Esophagus muscularis mucosa (tissue), 3 donors: ENCODE results near the gene FFAR2.

Experiments
- POLR2AphosphoS5 ChIP-seq, 2 donors: sonication (generic); formaldehyde crosslinking; IDR thresholded peaks; one replicate each; pipeline ENCODE4 v1.6.1; 2017; ENCODE audit warnings: antibody characterized with exemption in 2 of 2
- TF ChIP-seq, protein P1 (sequence below), 3 experiments: fragments of 200-600 bp in 2 of 3; fragments of 450-650 bp in 1 of 3; sonication (generic) in 2 of 3; IDR thresholded peaks; one replicate each; pipeline ENCODE4 v1.5.1; 2017 to 2019; ENCODE audit warnings: antibody characterized with exemption in 3 of 3, mild to moderate bottlenecking in 2 of 3, moderate library complexity in 1 of 3

DNA sequence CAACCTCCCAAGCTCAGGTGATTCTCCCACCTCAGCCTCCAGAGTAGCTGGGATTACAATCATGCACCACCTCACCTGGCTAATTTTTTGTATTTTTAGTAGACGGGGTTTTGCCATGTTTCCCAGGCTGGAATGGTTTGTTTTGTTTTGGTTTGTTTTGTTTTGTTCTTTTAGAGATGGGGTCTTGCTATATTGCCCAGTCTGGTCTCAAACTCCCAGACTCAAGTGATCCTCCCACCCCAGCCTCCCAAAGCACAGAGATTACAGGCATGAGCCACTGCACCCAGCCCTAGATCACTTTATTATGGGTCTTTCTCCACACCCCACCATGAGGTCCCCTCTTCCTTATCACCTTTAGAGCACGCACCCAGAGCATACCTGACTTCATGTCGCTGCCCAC, 50.2 kb downstream of the FFAR2 start:
- TF ChIP-seq, protein P1, sequence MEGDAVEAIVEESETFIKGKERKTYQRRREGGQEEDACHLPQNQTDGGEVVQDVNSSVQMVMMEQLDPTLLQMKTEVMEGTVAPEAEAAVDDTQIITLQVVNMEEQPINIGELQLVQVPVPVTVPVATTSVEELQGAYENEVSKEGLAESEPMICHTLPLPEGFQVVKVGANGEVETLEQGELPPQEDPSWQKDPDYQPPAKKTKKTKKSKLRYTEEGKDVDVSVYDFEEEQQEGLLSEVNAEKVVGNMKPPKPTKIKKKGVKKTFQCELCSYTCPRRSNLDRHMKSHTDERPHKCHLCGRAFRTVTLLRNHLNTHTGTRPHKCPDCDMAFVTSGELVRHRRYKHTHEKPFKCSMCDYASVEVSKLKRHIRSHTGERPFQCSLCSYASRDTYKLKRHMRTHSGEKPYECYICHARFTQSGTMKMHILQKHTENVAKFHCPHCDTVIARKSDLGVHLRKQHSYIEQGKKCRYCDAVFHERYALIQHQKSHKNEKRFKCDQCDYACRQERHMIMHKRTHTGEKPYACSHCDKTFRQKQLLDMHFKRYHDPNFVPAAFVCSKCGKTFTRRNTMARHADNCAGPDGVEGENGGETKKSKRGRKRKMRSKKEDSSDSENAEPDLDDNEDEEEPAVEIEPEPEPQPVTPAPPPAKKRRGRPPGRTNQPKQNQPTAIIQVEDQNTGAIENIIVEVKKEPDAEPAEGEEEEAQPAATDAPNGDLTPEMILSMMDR (IDR thresholded peaks at IDR 0.05) = no peak
- no peak for TF ChIP-seq POLR2AphosphoS5 (IDR thresholded peaks at IDR 0.05)
